OCI-LY3 (cell line): Measurements from ENCODE around the gene VRTN.

Source experiments
- H2AFZ ChIP-seq: fragments of 200-600, 300-600 bp; shearing (Covaris generic); 2 replicates; pipeline ENCODE4 v1.6.0; 2014; ENCODE audit warnings: antibody characterized with exemption, low read depth, low read length
- H3K27ac ChIP-seq: fragments of 200-600, 300-600 bp; sonication (generic); 2 replicates; pipeline ENCODE4 v1.5.1; 2014; ENCODE audit warnings: mild to moderate bottlenecking, low read length, moderate library complexity, mixed read lengths
- H3K27me3 ChIP-seq: fragments of 200-600, 300-600 bp; sonication (generic); 2 replicates; pipeline ENCODE4 v1.6.1; 2014; ENCODE audit warnings: low read depth, low read length, mixed read lengths
- H3K36me3 ChIP-seq: fragments of 200-600, 300-600 bp; sonication (generic); replicated peaks from 2 replicates; pipeline ENCODE3; 2014; ENCODE audit warnings: low read depth, low read length, mixed read lengths
- H3K4me1 ChIP-seq: fragments of 300-600, 200-600 bp; sonication (generic); 2 replicates; pipeline ENCODE4 v1.6.1; 2014; ENCODE audit warnings: low read length, mixed read lengths
- H3K4me2 ChIP-seq: fragments of 200-600, 300-600 bp; sonication (generic); 2 replicates; pipeline ENCODE4 v1.6.1; 2014; ENCODE audit warnings: low read length, mixed read lengths
- H3K4me3 ChIP-seq: fragments of 300-600, 200-600 bp; sonication (generic); 2 replicates; pipeline ENCODE4 v1.5.1; 2014; ENCODE audit warnings: antibody characterized with exemption, mild to moderate bottlenecking, low read length, moderate library complexity
- H3K79me2 ChIP-seq: fragments of 300-600, 200-600 bp; shearing (Covaris generic); 2 replicates; pipeline ENCODE4 v1.6.1; 2014; ENCODE audit warnings: mild to moderate bottlenecking, low read length, mixed read lengths
- H3K9ac ChIP-seq: fragments of 300-600, 200-600 bp; shearing (Covaris generic); 2 replicates; pipeline ENCODE4 v1.6.0; 2014; ENCODE audit warnings: mild to moderate bottlenecking, low read length, moderate library complexity
- H3K9me3 ChIP-seq: fragments of 200-600, 300-600 bp; shearing (Covaris generic); 2 replicates; pipeline ENCODE4 v1.6.1; 2014; ENCODE audit warnings: low read length, mixed read lengths; ENCODE audit not compliant: insufficient read depth
- H4K20me1 ChIP-seq: fragments of 200-600, 300-600 bp; sonication (generic); 2 replicates; pipeline ENCODE4 v1.6.1; 2016; ENCODE audit warnings: low read length, mixed read lengths; ENCODE audit not compliant: insufficient read depth
- CTCF ChIP-seq: fragments of 200-600, 300-600 bp; sonication (generic); IDR thresholded peaks from 2 replicates; pipeline ENCODE4 v1.5.1; 2014; ENCODE audit warnings: antibody characterized with exemption, low read length, low read depth
- EZH2phosphoT487 ChIP-seq: fragments of 200-600 bp; shearing (Covaris generic); IDR thresholded peaks from 2 replicates; pipeline ENCODE4 v1.6.1; 2018; ENCODE audit warnings: antibody characterized with exemption, mixed run types, low read depth

VRTN gene

GRCh38 chr14:74333909-74334308 lies 14.4 kb upstream of the VRTN start:
- Histone ChIP-seq H3K4me2 (no peak overlapping the region), H3K79me2 (no peaks in the 10 kb centered on the region), H3K27ac (no peak overlapping the region), H3K4me3 (no peak overlapping the region), H3K9me3 (no peaks in the 10 kb centered on the region), H3K27me3 (0 out of 2 replicates have a peak, but pooled peaks cover 5% of the 10 kb centered on the region), H4K20me1 (no peaks in the 10 kb centered on the region), H2AFZ (no peak overlapping the region), H3K36me3 (no peaks in the 10 kb centered on the region), H3K4me1 (no peaks in the 10 kb centered on the region), H3K9ac (no peak overlapping the region)
- TF ChIP-seq CTCF (no peak), EZH2phosphoT487 (no peak)

GRCh38 chr14:74346341-74346740 lies 1.9 kb upstream of the VRTN start:
- no peak overlapping the region for H3K9ac ChIP-seq
- H3K27me3 ChIP-seq: peaks cover 7% of the 10 kb centered on the region; the same call in 1 of the 2 replicates
- H3K79me2 ChIP-seq: no peaks in the 10 kb centered on the region
- H3K4me2 ChIP-seq: no peak overlapping the region
- no peak for TF ChIP-seq CTCF
- no peak for TF ChIP-seq EZH2phosphoT487
- H3K4me3 ChIP-seq: no peak overlapping the region
- H2AFZ ChIP-seq: no peak overlapping the region
- H3K4me1 ChIP-seq: no peaks in the 10 kb centered on the region
- no peaks in the 10 kb centered on the region for H3K36me3 ChIP-seq
- no peak overlapping the region for H3K27ac ChIP-seq
- H4K20me1 ChIP-seq: no peaks in the 10 kb centered on the region
- no peaks in the 10 kb centered on the region for H3K9me3 ChIP-seq

- no peak overlapping the region for H2AFZ ChIP-seq
- no peaks in the 10 kb centered on the region for H3K4me1 ChIP-seq
- no peaks in the 10 kb centered on the region for H3K79me2 ChIP-seq
- peaks cover 7% of the 10 kb centered on the region; the same call in 1 of the 2 replicates for H3K27me3 ChIP-seq
- TF ChIP-seq EZH2phosphoT487 (no peak), CTCF (no peak)
- no peak overlapping the region for H3K4me3 ChIP-seq
- H3K4me2 ChIP-seq: no peak overlapping the region
- no peaks in the 10 kb centered on the region for H3K36me3 ChIP-seq
- H3K9me3 ChIP-seq: no peaks in the 10 kb centered on the region
- H3K27ac ChIP-seq: no peak overlapping the region
- H3K9ac ChIP-seq: no peak overlapping the region
- no peaks in the 10 kb centered on the region for H4K20me1 ChIP-seq
Observed at GRCh38 chr14:74347097-74347794, 1.0 kb upstream of the VRTN start.

GRCh38 chr14:74347795-74348100 lies 523 bp upstream of the VRTN start:
- Histone ChIP-seq H2AFZ (no peak overlapping the region), H3K36me3 (no peaks in the 10 kb centered on the region), H3K27ac (no peak overlapping the region), H3K79me2 (no peaks in the 10 kb centered on the region), H3K9ac (no peak overlapping the region), H3K4me3 (no peak overlapping the region), H3K4me1 (no peaks in the 10 kb centered on the region), H4K20me1 (no peaks in the 10 kb centered on the region), H3K9me3 (no peaks in the 10 kb centered on the region), H3K4me2 (no peak overlapping the region), H3K27me3 (peaks cover 10% of the 10 kb centered on the region; the same call in 1 of the 2 replicates)
- no peak for TF ChIP-seq EZH2phosphoT487
